Subcutaneous adipose tissue (tissue), 4 donors: ENCODE data around the gene GAMT. TPM values are rescaled to one million over a fixed set of nuclear protein-coding genes. Genes with fewer than 3 reads are reported as not detected.

ENCODE experiments used
- CTCF ChIP-seq: fragments of 450-650 bp; IDR thresholded peaks from one replicate; pipeline ENCODE4 v1.5.1; 2016; ENCODE audit warnings: low read depth, mild to moderate bottlenecking, control low read depth, antibody characterized with exemption, moderate library complexity
- total RNA-seq, 4 donors: library from RNA; depleted of rRNA; stranded (reverse); fragments of >200 nt; gene quantifications; one replicate each; pipeline ENCODE4 v1.1.0, GENCODE V29; 2016

GAMT gene
- total RNA-seq, 4 donors from 2014 or later: 4.2 to 29.3 (median 17.2) TPM

GRCh38 chr19:1430246-1430645 lies 28.9 kb upstream of the GAMT start:
- no peak for TF ChIP-seq CTCF

- no peak for TF ChIP-seq CTCF
These were observed 28.4 kb upstream of the GAMT start for GRCh38 chr19:1429750-1430149.

- no peak for TF ChIP-seq CTCF
These were observed 27.5 kb upstream of the GAMT start for GRCh38 chr19:1428738-1429391.

GRCh38 chr19:1427221-1427920 lies 26.0 kb upstream of the GAMT start:
- no peak for TF ChIP-seq CTCF

GRCh38 chr19:1426736-1427135 lies 25.4 kb upstream of the GAMT start:
- TF ChIP-seq CTCF: no peak

- TF ChIP-seq CTCF: no peak
These were observed 24.6 kb upstream of the GAMT start for GRCh38 chr19:1425902-1426301.

GRCh38 chr19:1425102-1425837 lies 23.9 kb upstream of the GAMT start:
- TF ChIP-seq CTCF: no peak
